A549 (cell line): ENCODE data around the gene LAMA2.

Experiments
- HEYL ChIP-seq: fragments of 250-450 bp; sonication (Bioruptor Pico); IDR thresholded peaks from 2 replicates; pipeline ENCODE4 v1.8.0; 2021; ENCODE audit warnings: mild to moderate bottlenecking, moderate library complexity
- REST ChIP-seq: fragments of 200-600 bp; sonication (generic); IDR thresholded peaks from 2 replicates; pipeline ENCODE4 v1.6.1; 2016; ENCODE audit warnings: antibody characterized with exemption, mild to moderate bottlenecking, moderate library complexity
- TF ChIP-seq, protein P1 (sequence below): fragments of >200 bp; sonication (Bioruptor Twin); formaldehyde crosslinking; IDR thresholded peaks from 3 replicates; pipeline ENCODE4 v1.5.1; 2016

DNA sequence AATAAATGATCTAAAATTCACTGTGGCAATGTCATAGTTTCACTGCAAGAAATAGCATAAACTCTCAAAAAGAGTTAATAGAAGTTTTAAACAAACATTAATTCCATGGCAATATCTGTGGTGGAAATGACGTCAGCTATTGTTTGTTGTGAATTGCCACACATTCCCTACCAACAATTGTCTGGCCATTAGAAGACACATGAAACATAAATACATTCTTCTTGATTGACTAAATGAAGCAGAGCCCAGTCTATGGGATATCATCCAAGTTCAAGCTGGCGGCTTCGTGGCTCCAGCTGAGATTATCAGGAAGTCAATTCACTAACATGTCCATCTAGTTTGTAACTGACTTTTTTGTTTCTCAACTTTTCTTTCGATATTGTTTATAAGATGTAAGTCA lies 458.0 kb downstream of the LAMA2 start:
- TF ChIP-seq HEYL (CRISPR knock-in tag) (no peak), REST (no peak)
- TF ChIP-seq, protein P1, sequence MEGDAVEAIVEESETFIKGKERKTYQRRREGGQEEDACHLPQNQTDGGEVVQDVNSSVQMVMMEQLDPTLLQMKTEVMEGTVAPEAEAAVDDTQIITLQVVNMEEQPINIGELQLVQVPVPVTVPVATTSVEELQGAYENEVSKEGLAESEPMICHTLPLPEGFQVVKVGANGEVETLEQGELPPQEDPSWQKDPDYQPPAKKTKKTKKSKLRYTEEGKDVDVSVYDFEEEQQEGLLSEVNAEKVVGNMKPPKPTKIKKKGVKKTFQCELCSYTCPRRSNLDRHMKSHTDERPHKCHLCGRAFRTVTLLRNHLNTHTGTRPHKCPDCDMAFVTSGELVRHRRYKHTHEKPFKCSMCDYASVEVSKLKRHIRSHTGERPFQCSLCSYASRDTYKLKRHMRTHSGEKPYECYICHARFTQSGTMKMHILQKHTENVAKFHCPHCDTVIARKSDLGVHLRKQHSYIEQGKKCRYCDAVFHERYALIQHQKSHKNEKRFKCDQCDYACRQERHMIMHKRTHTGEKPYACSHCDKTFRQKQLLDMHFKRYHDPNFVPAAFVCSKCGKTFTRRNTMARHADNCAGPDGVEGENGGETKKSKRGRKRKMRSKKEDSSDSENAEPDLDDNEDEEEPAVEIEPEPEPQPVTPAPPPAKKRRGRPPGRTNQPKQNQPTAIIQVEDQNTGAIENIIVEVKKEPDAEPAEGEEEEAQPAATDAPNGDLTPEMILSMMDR = no peak
